GM12801 (cell line): ENCODE data around the gene L3MBTL2.

Experiments
- CTCF ChIP-seq: IDR thresholded peaks from one replicate; pipeline ENCODE4 v1.5.1; 2011; ENCODE audit warnings: control low read depth; ENCODE audit not compliant: insufficient read length; ENCODE audit errors: extremely low read depth

Gene L3MBTL2

GRCh38 chr22:41273128-41273527 is 68.0 kb downstream of the L3MBTL2 start:
- no peak for TF ChIP-seq CTCF

GRCh38 chr22:41274856-41275255 is 69.7 kb downstream of the L3MBTL2 start:
- TF ChIP-seq CTCF = no peak

- TF ChIP-seq CTCF = no peak
These were observed 75.0 kb downstream of the L3MBTL2 start for GRCh38 chr22:41280065-41280464.

GRCh38 chr22:41280854-41281253 is 75.7 kb downstream of the L3MBTL2 start:
- no peak for TF ChIP-seq CTCF
